H1 (cell line): ENCODE results near the gene ARFGEF3. TPM values are rescaled to one million over a fixed set of nuclear protein-coding genes. Genes with fewer than 3 reads are reported as not detected.

ENCODE experiments used
- CTCF ChIA-PET: fragments of 300-600 bp; sonication (Branson Sonifier 250); formaldehyde crosslinking; loops from one replicate; lab custom pipeline; 2021; ENCODE audit not compliant: partially characterized antibody; lab: Charles Lee
- POLR2A ChIA-PET: fragments of 300-600 bp; sonication (Branson Sonifier 250); formaldehyde crosslinking; loops from one replicate; lab custom pipeline; 2021; ENCODE audit warnings: inconsistent platforms; ENCODE audit not compliant: partially characterized antibody; lab: Charles Lee
- DNase-seq, 2 experiments: peaks; one replicate each; pipeline versions ENCODE4 v3.0.0 to v3.0.0-alpha.2; 2010 to 2022; ENCODE audit warnings: low spot score in 2 of 2, low read depth in 1 of 2, mixed read lengths in 1 of 2
- FAIRE-seq: peaks from 2 replicates; lab custom pipeline; 2011; peaks lifted over from hg19 to GRCh38; lab: Jason Lieb, UNC
- H2AFZ ChIP-seq: 2 replicates; pipeline ENCODE4 v1.8.1; 2012; ENCODE audit warnings: low read length, inconsistent platforms
- H2AK5ac ChIP-seq: 2 replicates; pipeline ENCODE4 v1.6.1; 2013; ENCODE audit warnings: low read depth, low read length
- H2BK120ac ChIP-seq: replicated peaks from 2 replicates; pipeline ENCODE3; 2013; ENCODE audit warnings: low read depth, low read length, inconsistent platforms
- H2BK12ac ChIP-seq: 2 replicates; pipeline ENCODE4 v1.6.1; 2013; ENCODE audit warnings: low read depth, low read length
- H2BK15ac ChIP-seq: 2 replicates; pipeline ENCODE4 v1.6.1; 2013; ENCODE audit warnings: low read length
- H2BK20ac ChIP-seq: 2 replicates; pipeline ENCODE4 v1.6.1; 2013; ENCODE audit warnings: low read length
- H2BK5ac ChIP-seq: 2 replicates; pipeline ENCODE4 v1.6.1; 2013; ENCODE audit warnings: low read depth, low read length
- H3K14ac ChIP-seq: 2 replicates; pipeline ENCODE4 v1.6.1; 2013; ENCODE audit warnings: inconsistent platforms; ENCODE audit not compliant: insufficient read length
- H3K18ac ChIP-seq: 2 replicates; pipeline ENCODE4 v1.6.1; 2013; ENCODE audit warnings: low read length; ENCODE audit errors: extremely low read depth
- H3K23ac ChIP-seq: 2 replicates; pipeline ENCODE4 v1.6.1; 2013; ENCODE audit warnings: inconsistent platforms; ENCODE audit not compliant: insufficient read length
- H3K23me2 ChIP-seq: 2 replicates; pipeline ENCODE4 v1.6.1; 2013; ENCODE audit warnings: low read depth, low read length
- H3K27ac ChIP-seq: 2 replicates; pipeline ENCODE4 v1.6.1; 2011; ENCODE audit warnings: low read depth, low read length, inconsistent platforms
- H3K27me3 ChIP-seq, 4 experiments: replicated peaks in 1 of 4; 1 replicate in 1 of 4; 2 replicates in 3 of 4; pipeline versions ENCODE4 v1.6.1 to v1.8.1; 2011 to 2013; ENCODE audit warnings: low read length in 3 of 4, mild to moderate bottlenecking in 3 of 4, inconsistent platforms in 2 of 4, mixed read lengths in 2 of 4, moderate library complexity in 1 of 4; ENCODE audit not compliant: control insufficient read depth in 3 of 4, insufficient read depth in 3 of 4; ENCODE audit errors: extremely low read depth in 1 of 4
- H3K36me3 ChIP-seq, 4 experiments: 2 replicates each; pipeline versions ENCODE4 v1.6.1 to v1.8.1; 2011 to 2013; ENCODE audit warnings: mild to moderate bottlenecking in 4 of 4, low read length in 3 of 4, moderate library complexity in 2 of 4, control low read depth in 1 of 4, inconsistent platforms in 1 of 4; ENCODE audit not compliant: insufficient read depth in 4 of 4, control insufficient read depth in 2 of 4
- H3K4ac ChIP-seq: replicated peaks from 2 replicates; pipeline ENCODE3; 2013; ENCODE audit warnings: low read length, low read depth, mixed read lengths, inconsistent platforms; ENCODE audit not compliant: insufficient read length
- H3K4me1 ChIP-seq, 4 experiments: replicated peaks in 1 of 4; 1 replicate in 1 of 4; 2 replicates in 3 of 4; pipeline versions ENCODE4 v1.6.1 to v1.8.1; 2011 to 2013; ENCODE audit warnings: low read length in 3 of 4, inconsistent platforms in 2 of 4, mixed read lengths in 1 of 4; ENCODE audit not compliant: insufficient read depth in 4 of 4, control insufficient read depth in 3 of 4
- H3K4me2 ChIP-seq, 2 experiments: 2 replicates each; pipeline versions ENCODE4 v1.6.1 to v1.8.1; 2011 to 2013; ENCODE audit warnings: low read depth in 2 of 2, low read length in 2 of 2, control low read depth in 1 of 2, inconsistent platforms in 1 of 2, mild to moderate bottlenecking in 1 of 2; ENCODE audit not compliant: insufficient read depth in 1 of 2
- H3K4me3 ChIP-seq, 4 experiments: fragments of 200-600, 300-600 bp in 1 of 4; sonication (generic), shearing (Covaris generic), sonication (Bioruptor Twin) in 1 of 4; 2 replicates each; pipeline versions ENCODE4 v1.5.1 to v1.8.1; 2011 to 2016; ENCODE audit warnings: low read length in 4 of 4, low read depth in 3 of 4, control low read depth in 2 of 4, inconsistent platforms in 2 of 4, mild to moderate bottlenecking in 2 of 4, mixed read lengths in 1 of 4, moderate library complexity in 1 of 4; ENCODE audit not compliant: insufficient read depth in 2 of 4; ENCODE audit errors: extremely low read depth in 1 of 4
- H3K56ac ChIP-seq: replicated peaks from 2 replicates; pipeline ENCODE3; 2013; ENCODE audit warnings: low read depth, mild to moderate bottlenecking, mixed read lengths, low read length, inconsistent platforms; ENCODE audit not compliant: insufficient read length
- H3K79me1 ChIP-seq: 2 replicates; pipeline ENCODE4 v1.6.1; 2013; ENCODE audit warnings: low read depth, low read length, control low read depth
- H3K79me2 ChIP-seq, 2 experiments: 2 replicates each; pipeline versions ENCODE4 v1.6.1 to v1.8.1; 2012 to 2013; ENCODE audit warnings: low read length in 2 of 2, mild to moderate bottlenecking in 2 of 2, inconsistent platforms in 1 of 2; ENCODE audit not compliant: insufficient read depth in 2 of 2, control insufficient read depth in 1 of 2
- H3K9ac ChIP-seq, 4 experiments: replicated peaks in 1 of 4; 1 replicate in 1 of 4; 2 replicates in 3 of 4; pipeline versions ENCODE4 v1.6.1 to v1.8.1; 2011 to 2013; ENCODE audit warnings: low read depth in 3 of 4, low read length in 3 of 4, control low read depth in 2 of 4, mild to moderate bottlenecking in 2 of 4, moderate library complexity in 2 of 4, inconsistent platforms in 1 of 4; ENCODE audit errors: extremely low read depth in 1 of 4
- H3K9me3 ChIP-seq, 2 experiments: 2 replicates each; pipeline versions ENCODE4 v1.6.1 to v1.8.1; 2012 to 2013; ENCODE audit warnings: mild to moderate bottlenecking in 2 of 2, moderate library complexity in 2 of 2, control low read depth in 1 of 2, inconsistent platforms in 1 of 2, low read depth in 1 of 2, low read length in 1 of 2, mixed read lengths in 1 of 2; ENCODE audit not compliant: insufficient read depth in 2 of 2
- H4K20me1 ChIP-seq, 2 experiments: replicated peaks in 1 of 2; 2 replicates each; pipeline versions ENCODE3 to v1.8.1; 2011 to 2013; ENCODE audit warnings: inconsistent platforms in 2 of 2, low read length in 2 of 2, mild to moderate bottlenecking in 1 of 2; ENCODE audit not compliant: insufficient read depth in 2 of 2, control insufficient read depth in 1 of 2
- H4K5ac ChIP-seq: 2 replicates; pipeline ENCODE4 v1.6.1; 2013; ENCODE audit warnings: low read length, low read depth, mixed read lengths, inconsistent platforms; ENCODE audit not compliant: insufficient read length
- H4K8ac ChIP-seq: 2 replicates; pipeline ENCODE4 v1.8.0; 2013; ENCODE audit warnings: mild to moderate bottlenecking, moderate library complexity, low read length, inconsistent platforms; ENCODE audit not compliant: insufficient read depth; ENCODE audit errors: extremely low read depth
- H4K91ac ChIP-seq: replicated peaks from 2 replicates; pipeline ENCODE3; 2013; ENCODE audit warnings: low read length, mixed read lengths, inconsistent platforms; ENCODE audit not compliant: insufficient read length
- EZH2 ChIP-seq: fragments of 200-600 bp; sonication (generic); IDR thresholded peaks from 2 replicates; pipeline ENCODE4 v1.7.1; 2012; ENCODE audit warnings: low read depth, mild to moderate bottlenecking, moderate library complexity, low read length, inconsistent platforms; ENCODE audit not compliant: severe bottlenecking
- GABPA ChIP-seq: IDR thresholded peaks from 2 replicates; pipeline ENCODE4 v1.6.1; 2011; ENCODE audit warnings: mild to moderate bottlenecking, low read length, moderate library complexity, borderline replicate concordance; ENCODE audit not compliant: insufficient read depth
- JUND ChIP-seq: IDR thresholded peaks from 2 replicates; pipeline ENCODE4 v1.6.1; 2011; ENCODE audit warnings: mild to moderate bottlenecking, improper control_type of control experiment, low read length
- POLR2A ChIP-seq, 2 experiments: IDR thresholded peaks; 1 replicate in 1 of 2; 2 replicates in 1 of 2; pipeline ENCODE4 v1.6.1; 2011; ENCODE audit warnings: low read depth in 2 of 2, low read length in 2 of 2, mild to moderate bottlenecking in 2 of 2; ENCODE audit errors: control extremely low read depth in 1 of 2
- RXRA ChIP-seq: IDR thresholded peaks from 2 replicates; pipeline ENCODE4 v1.6.1; 2011; ENCODE audit warnings: low read depth, mild to moderate bottlenecking, low read length, moderate library complexity; ENCODE audit not compliant: insufficient read depth
- SIRT6 ChIP-seq: IDR thresholded peaks from one replicate; pipeline ENCODE4 v1.7.1; 2012; ENCODE audit warnings: low read length, inconsistent platforms
- SP4 ChIP-seq: IDR thresholded peaks from 2 replicates; pipeline ENCODE4 v1.6.1; 2012; ENCODE audit warnings: low read length, inconsistent platforms
- WGBS, 2 experiments: shearing (Covaris generic) in 1 of 2; methylation state at CpG; one replicate each; pipeline versions ENCODE4 v1.1.6 to v1.1.7; 2013 to 2015; ENCODE audit warnings: low lambda C conversion rate in 2 of 2, mixed read lengths in 2 of 2, inconsistent platforms in 1 of 2, low coverage in 1 of 2, missing lambda C conversion rate in 1 of 2; ENCODE audit not compliant: insufficient replicate concordance in 2 of 2, insufficient coverage in 1 of 2, insufficient read length in 1 of 2; ENCODE audit errors: extremely low coverage in 1 of 2, missing lambda C conversion rate in 1 of 2; 5-methylcytosine and 5-hydroxymethylcytosine counted together
- polyA plus RNA-seq, 7 experiments: library from polyadenylated mRNA; depleted of rRNA in 3 of 7; stranded (reverse) in 5 of 7; unstranded in 2 of 7; fragments of >200 nt in 5 of 7; fragments of 200-250 nt in 2 of 7; gene quantifications; 1 replicate in 5 of 7; 2 replicates in 1 of 7; 4 replicates in 1 of 7; pipeline versions ENCODE4 v1.2.1 to v1.2.3, GENCODE V29; 2011 to 2013; ENCODE audit warnings: missing spikeins in 2 of 7, mixed read lengths in 2 of 7
- total RNA-seq: library from RNA; stranded (reverse); fragmentation: NEBNext Ultra II Directional; extraction: Animal tissue kit (Norgen Biotek cat#: 25700); gene quantifications from 2 replicates; pipeline ENCODE4 v1.2.1, GENCODE V29; 2021

The ARFGEF3 gene
- total and polyA plus RNA-seq, 2 of the 8 experiments (the other 6 are each of a cell fraction or from before 2014, with no cell fraction given): 5.8 to 23.2 TPM

DNA sequence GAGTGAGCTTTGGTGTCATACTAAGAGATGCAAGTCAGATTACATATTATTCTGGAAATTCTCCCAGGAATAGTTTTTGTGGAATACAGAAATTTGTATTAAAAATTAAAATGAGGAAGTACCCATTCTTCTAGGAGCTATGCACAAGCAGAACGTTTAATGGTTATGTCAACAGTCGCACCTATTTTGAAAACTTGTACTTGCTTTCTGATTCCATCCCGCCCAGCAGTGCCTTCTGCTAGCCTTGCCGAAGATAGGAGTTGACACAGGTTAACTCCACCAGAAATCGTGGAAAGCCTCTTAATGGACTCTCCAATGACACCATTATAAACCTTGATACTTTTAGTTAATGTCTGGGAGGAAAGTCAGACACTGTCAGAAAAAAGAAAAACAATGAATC is 49.9 kb downstream of the ARFGEF3 start:
- Histone ChIP-seq H3K23ac (no peak overlapping the region), H3K14ac (no peak overlapping the region), H4K20me1 (no peaks in the 10 kb centered on the region), H4K91ac (no peak overlapping the region), H3K9me3 (no peaks in the 10 kb centered on the region), H3K4me3 (no peak overlapping the region), H2BK20ac (no peak overlapping the region)
- POLR2A ChIA-PET: interaction anchor here (0.9 to 1.8 kb wide), 2 partner anchors 11 to 13 kb away, joined by 3 to 9 read pairs; no protein-coding TSS in a partner anchor
- WGBS, 2 experiments: 89% methylated on average over 5 of the region's 5 CpGs; no CpG with 5 or more reads in 1 of the 2 experiments
- TF ChIP-seq JUND (no peak), EZH2 (no peak), SP4 (no peak), SIRT6 (no peak), POLR2A (IDR thresholded peaks at IDR 0.05; ENCODE audit: control extremely low read depth in 1 of 2, low read depth in 2 of 2, low read length in 2 of 2) (no peak), RXRA (no peak), GABPA (no peak)
- TF ChIP-seq, all 59 proteins: peak for 0
- no peak for FAIRE-seq
- CTCF ChIA-PET: interaction anchor here (0.6 to 4.9 kb wide), 44 partner anchors 8 to 288 kb away, joined by 3 to 111 read pairs (median 5); no protein-coding TSS in a partner anchor
- Histone ChIP-seq H3K56ac (no peak overlapping the region), H3K27me3 (no peaks in the 10 kb centered on the region), H2BK120ac (no peak overlapping the region), H3K9ac (no peak overlapping the region), H3K4me1 (peaks cover 0 to 3% (median 0%) of the 10 kb centered on the region in 4 experiments; a peak in 1 of 7 replicates), H2BK15ac (no peak overlapping the region), H3K79me2 (no peaks in the 10 kb centered on the region), H3K4ac (no peak overlapping the region), H3K23me2 (peaks cover 2% of the 10 kb centered on the region; the same call in 1 of the 2 replicates), H4K8ac (no peak overlapping the region), H3K79me1 (no peaks in the 10 kb centered on the region), H3K4me2 (no peak overlapping the region), H2AFZ (no peak overlapping the region), H2AK5ac (no peak overlapping the region), H2BK5ac (no peak overlapping the region), H2BK12ac (no peak overlapping the region), H3K18ac (no peak overlapping the region), H3K27ac (no peak overlapping the region), H3K36me3 (no peaks in the 10 kb centered on the region), H4K5ac (no peak overlapping the region)
- DNase-seq: no peak
